VCaP (cell line): ENCODE results near the gene PTH2.

Experiments used
- H3K27ac ChIP-seq: fragments of 450-650 bp; 2 replicates; pipeline ENCODE4 v1.5.1; 2017
- CTCF ChIP-seq: fragments of 450-650 bp; conservative IDR thresholded peaks from 2 replicates; pipeline ENCODE4 v1.5.1; 2017; ENCODE audit warnings: mild to moderate bottlenecking, moderate library complexity

The PTH2 gene

DNA sequence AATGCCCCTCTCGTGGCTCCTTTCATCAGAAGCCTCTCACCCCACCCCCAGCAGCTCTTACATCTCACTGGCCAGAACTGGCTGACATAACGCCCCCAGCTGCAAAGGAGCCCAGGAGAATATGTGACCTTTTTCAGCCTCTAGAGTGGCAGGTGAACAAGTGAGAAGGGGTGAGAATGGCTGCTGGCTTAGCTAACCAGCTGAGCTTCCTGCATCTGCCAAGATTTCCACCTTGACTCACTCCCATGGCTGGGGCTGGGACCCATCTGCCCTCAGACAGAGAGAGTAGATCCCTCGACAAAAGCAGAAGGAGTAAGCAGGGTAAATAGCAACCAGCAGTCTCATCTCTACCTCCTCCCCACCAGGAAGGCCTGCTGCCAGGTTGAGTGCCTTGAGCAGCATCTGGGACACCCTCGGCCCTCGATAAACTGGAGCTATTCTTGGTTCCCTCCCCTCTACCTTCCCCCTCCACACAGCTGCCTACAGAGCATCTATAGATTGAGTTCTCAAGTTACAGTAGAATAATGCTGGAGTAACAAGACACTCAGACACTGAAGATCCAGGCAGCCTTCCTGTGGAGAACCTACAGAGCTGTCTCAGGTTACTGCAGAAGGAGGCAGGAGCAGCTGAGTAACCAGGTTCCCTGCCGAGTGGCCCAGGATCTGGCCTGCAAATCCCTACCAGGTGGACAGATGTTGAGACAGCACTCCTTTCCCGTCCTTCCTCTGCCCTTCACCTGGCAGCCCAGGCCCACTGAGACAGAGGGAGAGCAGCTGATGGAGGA lies 19.6 kb downstream of the PTH2 start:
- H3K27ac ChIP-seq, result no peak overlapping the region
- no peak for TF ChIP-seq CTCF

- H3K27ac ChIP-seq, result no peak overlapping the region
- no peak for TF ChIP-seq CTCF
These were observed 23.2 kb downstream of the PTH2 start for GRCh38 chr19:49400029-49400428.

DNA sequence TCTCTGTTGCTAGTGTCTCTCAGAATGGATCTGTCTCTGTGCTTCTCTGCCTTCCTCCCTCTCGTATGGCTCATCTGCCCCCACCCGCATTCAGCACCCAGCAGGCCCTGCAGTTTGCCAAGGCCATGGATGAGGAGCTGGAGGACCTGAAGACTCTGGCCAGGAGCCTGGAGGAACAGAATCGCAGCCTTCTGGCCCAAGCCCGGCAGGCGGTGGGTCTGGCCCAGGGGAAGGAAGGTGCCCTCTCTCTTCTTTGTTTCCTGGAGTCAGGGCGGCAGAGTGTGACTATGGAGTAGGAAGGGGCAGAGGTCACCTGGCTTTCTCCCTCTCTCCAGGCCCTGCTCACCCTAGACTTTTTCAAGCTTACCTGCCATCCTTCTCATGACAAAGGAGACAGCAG lies 24.3 kb downstream of the PTH2 start:
- TF ChIP-seq CTCF, result no peak

DNA sequence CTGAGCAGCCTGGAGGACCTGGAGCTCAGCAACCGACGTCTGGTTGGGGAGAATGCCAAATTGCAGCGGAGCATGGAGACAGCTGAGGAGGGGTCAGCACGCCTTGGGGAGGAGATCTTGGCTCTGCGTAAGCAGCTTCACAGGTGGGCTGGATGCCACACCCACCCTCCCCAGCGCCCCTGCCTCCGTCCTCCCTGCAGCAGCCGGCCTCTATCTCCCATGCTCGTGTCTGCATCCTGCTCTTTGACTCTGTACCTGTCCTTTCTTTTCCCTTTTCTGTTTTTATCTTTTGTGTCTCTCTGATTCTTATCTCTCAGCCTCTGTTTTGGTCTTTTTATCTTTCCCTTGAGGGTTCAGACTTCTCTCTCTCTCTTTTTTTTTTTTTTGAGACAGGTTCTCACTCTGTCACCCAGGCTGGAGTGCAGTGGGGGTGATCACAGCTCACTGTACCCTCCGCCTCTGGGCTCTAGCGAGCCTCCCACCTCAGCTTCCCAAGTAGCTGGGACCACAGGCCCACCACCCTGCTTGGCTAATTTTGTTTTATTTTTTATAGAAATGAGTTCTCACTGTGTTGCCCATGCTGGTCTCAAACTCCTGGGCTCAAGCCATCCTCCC lies 25.1 kb downstream of the PTH2 start:
- peak overlapping the region; percentile 18; the same call in 1 of the 2 replicates for H3K27ac ChIP-seq
- no peak for TF ChIP-seq CTCF

More for the DNA sequence above, 24.3 kb downstream of the PTH2 start:
- H3K27ac ChIP-seq, result no peak overlapping the region

- no peak for TF ChIP-seq CTCF
- H3K27ac ChIP-seq, result no peak overlapping the region
These were observed 26.3 kb downstream of the PTH2 start for GRCh38 chr19:49396738-49397505.

GRCh38 chr19:49395581-49396407 lies 27.4 kb downstream of the PTH2 start:
- TF ChIP-seq CTCF, result no peak

DNA sequence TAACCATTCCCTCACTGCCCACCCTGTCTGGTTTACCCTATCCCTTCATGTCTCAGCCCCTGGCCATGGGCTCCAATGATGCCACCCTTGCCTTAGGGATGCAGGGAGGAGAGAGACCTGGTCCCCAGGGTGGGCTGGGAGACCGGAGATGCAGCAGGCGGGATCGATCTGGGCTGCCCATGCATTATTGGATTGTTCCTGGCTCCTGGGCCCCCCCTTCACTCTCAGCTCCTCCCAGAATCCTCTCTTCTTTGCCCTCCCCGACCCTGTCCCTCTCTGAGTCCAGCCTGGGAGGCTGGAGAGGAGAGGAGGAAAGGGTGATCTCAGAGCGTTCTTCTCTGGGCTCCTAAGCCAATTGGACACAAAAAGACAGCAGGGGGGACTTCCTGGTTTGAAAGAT lies 29.4 kb downstream of the PTH2 start:
- TF ChIP-seq CTCF, result no peak
- no peak overlapping the region for H3K27ac ChIP-seq

More at GRCh38 chr19:49395581-49396407, 27.4 kb downstream of the PTH2 start:
- H3K27ac ChIP-seq, result no peak overlapping the region
